PC-3 (cell line): ENCODE measurements around the gene ANTXR1.

Experiments used
- CTCF ChIP-seq: fragments of 300-600 bp; sonication (generic); conservative IDR thresholded peaks from 2 replicates; pipeline ENCODE4 v1.5.1; 2017; ENCODE audit warnings: antibody characterized with exemption, low read depth, mild to moderate bottlenecking, low read length
- EZH2 ChIP-seq: fragments of 300-600 bp; sonication (generic); IDR thresholded peaks from one replicate; pipeline ENCODE4 v1.6.1; 2017; ENCODE audit warnings: antibody characterized with exemption, mild to moderate bottlenecking, low read length; ENCODE audit not compliant: unreplicated experiment
- EZH2phosphoT487 ChIP-seq: fragments of 300-600 bp; sonication (generic); IDR thresholded peaks from 2 replicates; pipeline ENCODE4 v1.6.1; 2018; ENCODE audit warnings: mild to moderate bottlenecking, antibody characterized with exemption, low read length, borderline replicate concordance

GRCh38 chr2:69023236-69023635 lies 10.3 kb downstream of the ANTXR1 start:
- TF ChIP-seq CTCF: no peak
- no peak for TF ChIP-seq EZH2
- TF ChIP-seq EZH2phosphoT487: no peak
